Stimulated activated CD8-positive, alpha-beta memory T cell treated with anti-CD3 and anti-CD28 coated beads, Interleukin-7, amount 100 ng/mL, for 48 hours (primary cell): ENCODE measurements around the gene TMEM45B.

Experiments used
- DNase-seq, 2 donors: peaks; one replicate each; pipeline ENCODE4 v3.0.0-alpha.2; 2020; ENCODE audit warnings: low read depth in 1 of 2; ENCODE audit errors: extremely low read depth in 1 of 2

The TMEM45B gene

DNA sequence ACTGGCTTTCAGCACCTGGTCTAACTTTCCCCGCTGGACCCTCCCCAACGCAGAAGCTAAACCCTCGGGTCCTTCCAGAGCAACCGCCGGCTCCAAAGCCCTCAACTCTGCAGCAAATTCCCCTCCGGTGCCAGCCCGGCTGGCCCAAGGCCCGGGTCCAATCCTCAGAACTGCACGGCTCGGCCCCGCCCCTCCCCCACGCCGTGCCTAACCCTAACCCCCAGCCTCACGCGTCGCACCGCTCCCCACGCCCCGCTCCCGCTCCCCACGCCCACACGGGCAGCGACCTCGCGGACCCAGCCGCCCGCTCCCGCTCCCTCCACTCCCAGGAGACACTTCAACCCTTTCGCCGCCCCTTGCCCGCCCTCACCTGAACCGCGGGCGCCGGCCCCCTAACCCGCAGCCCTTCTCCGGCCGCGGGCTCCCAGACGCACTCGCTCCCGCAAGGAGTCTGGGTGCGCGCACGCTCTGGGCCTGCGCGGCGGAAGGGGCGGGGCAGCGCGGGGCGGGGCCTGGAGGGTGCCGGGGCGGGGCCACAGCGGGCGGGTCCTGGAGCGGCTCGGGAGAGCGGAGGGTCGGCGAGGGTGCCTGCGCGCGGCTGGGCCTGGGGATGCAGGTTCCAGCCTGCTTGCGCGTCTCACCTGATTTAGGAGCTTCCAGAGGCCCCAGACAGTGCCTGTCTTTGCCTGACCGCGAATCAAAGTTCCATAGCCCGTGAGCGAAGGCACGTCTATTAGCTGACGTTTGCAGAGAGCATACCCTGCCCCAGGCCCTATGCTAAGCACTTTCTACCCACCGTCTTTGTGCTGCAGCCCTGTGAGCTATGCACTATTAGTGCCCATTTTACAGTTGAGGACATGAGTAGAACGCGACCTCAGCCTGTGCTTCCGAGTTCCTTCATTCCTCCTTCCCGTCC lies 79.7 kb downstream of the TMEM45B start, which contains the start of gene NFRKB:
TSS of gene NFRKB (minus strand) at position 453 of the 916 bp plus-strand sequence. CDS start 2,729 bp downstream, outside the sequence.
- peak; percentile 63 to 79 for DNase-seq

GRCh38 chr11:129896062-129896461 lies 80.4 kb downstream of the TMEM45B start:
- DNase-seq: no peak

GRCh38 chr11:129905402-129905801 lies 89.8 kb downstream of the TMEM45B start:
- no peak for DNase-seq
